GM19025 (cell line): ENCODE data around the gene SCTR.

Experiments
- ATAC-seq: cut with Tn5 transposase; IDR thresholded peaks from one replicate; pipeline ENCODE4 v1.9.1; 2021; ENCODE audit warnings: mild to moderate bottlenecking, low read depth, moderate library complexity; ENCODE audit not compliant: unreplicated experiment

SCTR gene

GRCh38 chr2:119476301-119477112 lies 47.8 kb downstream of the SCTR start:
- ATAC-seq = peak; percentile 62

- no peak for ATAC-seq
Measured at GRCh38 chr2:119475857-119476244, 48.4 kb downstream of the SCTR start.

- no peak for ATAC-seq
Measured at GRCh38 chr2:119475225-119475856, 48.9 kb downstream of the SCTR start.

- no peak for ATAC-seq
Measured at GRCh38 chr2:119474371-119475224, 49.7 kb downstream of the SCTR start.

GRCh38 chr2:119473621-119474370 lies 50.5 kb downstream of the SCTR start:
- ATAC-seq = no peak

- ATAC-seq = no peak
Measured at GRCh38 chr2:119472749-119473148, 51.5 kb downstream of the SCTR start.

- no peak for ATAC-seq
Measured at GRCh38 chr2:119469661-119470297, 54.5 kb downstream of the SCTR start.

- ATAC-seq = no peak
Measured at GRCh38 chr2:119469131-119469530, 55.2 kb downstream of the SCTR start.

- ATAC-seq = no peak
Measured at GRCh38 chr2:119468154-119468955, 55.9 kb downstream of the SCTR start.

- no peak for ATAC-seq
Measured at GRCh38 chr2:119466373-119466772, 57.9 kb downstream of the SCTR start.

- ATAC-seq = no peak
Measured at GRCh38 chr2:119465687-119466086, 58.6 kb downstream of the SCTR start.

- ATAC-seq = no peak
Measured at GRCh38 chr2:119464981-119465380, 59.3 kb downstream of the SCTR start.

- ATAC-seq = no peak
Measured at GRCh38 chr2:119463990-119464389, 60.3 kb downstream of the SCTR start.

GRCh38 chr2:119463136-119463535 lies 61.1 kb downstream of the SCTR start:
- no peak for ATAC-seq

- no peak for ATAC-seq
Measured at GRCh38 chr2:119462574-119462973, 61.7 kb downstream of the SCTR start.

GRCh38 chr2:119461811-119462210 lies 62.5 kb downstream of the SCTR start:
- ATAC-seq = no peak

GRCh38 chr2:119460076-119460475 lies 64.2 kb downstream of the SCTR start:
- ATAC-seq = no peak

GRCh38 chr2:119455066-119455718 lies 69.1 kb downstream of the SCTR start:
- no peak for ATAC-seq
